BLaER1 (cell line): Measurements from ENCODE around the gene SHANK1.

Experiments
- H3K27ac ChIP-seq: shearing (Covaris generic); formaldehyde crosslinking; 2 replicates; pipeline ENCODE4 v1.8.1; 2022
- H3K27me3 ChIP-seq: shearing (Covaris generic); formaldehyde crosslinking; 2 replicates; pipeline ENCODE4 v1.8.1; 2022
- H3K36me3 ChIP-seq: shearing (Covaris generic); formaldehyde crosslinking; 2 replicates; pipeline ENCODE4 v1.8.1; 2022
- H3K4me1 ChIP-seq: shearing (Covaris generic); formaldehyde crosslinking; 2 replicates; pipeline ENCODE4 v1.8.1; 2022
- H3K4me2 ChIP-seq: shearing (Covaris generic); formaldehyde crosslinking; 2 replicates; pipeline ENCODE4 v1.8.1; 2022
- H3K4me3 ChIP-seq: shearing (Covaris generic); formaldehyde crosslinking; 2 replicates; pipeline ENCODE4 v1.8.1; 2022
- H3K9ac ChIP-seq: shearing (Covaris generic); formaldehyde crosslinking; 2 replicates; pipeline ENCODE4 v1.8.1; 2022
- H3K9me3 ChIP-seq: shearing (Covaris generic); formaldehyde crosslinking; 2 replicates; pipeline ENCODE4 v1.8.1; 2022
- H4K20me1 ChIP-seq: shearing (Covaris generic); formaldehyde crosslinking; 2 replicates; pipeline ENCODE4 v1.8.1; 2022
- Cebpa-rat ChIP-seq: shearing (Covaris generic); IDR thresholded peaks from 2 replicates; pipeline ENCODE4 v1.8.1; 2022

Gene SHANK1

GRCh38 chr19:50716178-50717025 lies 3.2 kb downstream of the SHANK1 start:
- Histone ChIP-seq H3K4me1 (peaks cover 81% of the 10 kb centered on the region), H4K20me1 (peaks cover 69% of the 10 kb centered on the region), H3K36me3 (peaks cover 57% of the 10 kb centered on the region), H3K9me3 (no peaks in the 10 kb centered on the region), H3K9ac (peak overlapping the region; percentile 77; the same call in 1 of the 2 replicates), H3K27me3 (no peaks in the 10 kb centered on the region), H3K4me2 (peak overlapping the region; percentile 95), H3K27ac (0 out of 2 replicates have a peak overlapping the region, but pooled peaks have one; percentile 26), H3K4me3 (peak overlapping the region; percentile 81)
- no peak for TF ChIP-seq Cebpa-rat

DNA sequence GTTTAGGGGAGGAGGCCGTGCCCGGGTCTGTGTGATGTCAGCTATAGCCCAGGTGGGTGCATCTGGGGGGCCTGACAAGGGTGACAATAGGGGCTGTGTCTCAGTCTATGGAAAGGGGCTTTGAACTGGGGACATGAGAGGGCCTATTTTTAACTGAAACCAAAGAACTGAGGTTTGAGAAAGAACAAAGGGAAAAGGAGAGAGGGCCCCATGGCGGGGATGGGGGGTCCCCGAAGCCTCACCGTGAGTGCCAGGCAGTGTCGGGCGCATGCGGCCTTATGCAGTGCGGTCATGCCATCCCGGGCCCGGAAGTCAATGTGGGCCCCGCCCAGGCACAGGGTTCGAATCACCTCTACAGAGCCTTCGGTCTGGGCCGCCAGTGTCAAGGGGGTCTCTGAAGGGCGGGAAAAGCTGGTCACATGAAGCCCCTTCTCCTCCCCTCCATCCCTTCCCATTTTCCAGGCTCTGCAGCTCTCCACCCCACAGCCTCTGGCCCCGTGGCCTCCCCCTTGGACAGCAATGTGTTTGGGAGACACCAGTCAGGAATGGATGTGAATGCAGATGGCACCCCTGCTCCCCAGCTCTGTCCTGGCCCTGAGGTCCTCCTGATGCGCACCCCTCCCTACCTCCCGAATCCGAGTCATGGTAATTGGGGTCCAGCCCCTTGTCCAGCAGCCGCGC lies 5.9 kb downstream of the SHANK1 start:
- Histone ChIP-seq H3K4me1 (peaks cover 81% of the 10 kb centered on the region), H3K9me3 (no peaks in the 10 kb centered on the region), H3K4me3 (peak overlapping the region; percentile 41; the same call in 1 of the 2 replicates), H3K36me3 (peaks cover 84% of the 10 kb centered on the region), H3K27ac (peak overlapping the region; percentile 72), H4K20me1 (peaks cover 96% of the 10 kb centered on the region), H3K4me2 (peak overlapping the region; percentile 95), H3K9ac (peak overlapping the region; percentile 64), H3K27me3 (no peaks in the 10 kb centered on the region)
- TF ChIP-seq Cebpa-rat = no peak

DNA sequence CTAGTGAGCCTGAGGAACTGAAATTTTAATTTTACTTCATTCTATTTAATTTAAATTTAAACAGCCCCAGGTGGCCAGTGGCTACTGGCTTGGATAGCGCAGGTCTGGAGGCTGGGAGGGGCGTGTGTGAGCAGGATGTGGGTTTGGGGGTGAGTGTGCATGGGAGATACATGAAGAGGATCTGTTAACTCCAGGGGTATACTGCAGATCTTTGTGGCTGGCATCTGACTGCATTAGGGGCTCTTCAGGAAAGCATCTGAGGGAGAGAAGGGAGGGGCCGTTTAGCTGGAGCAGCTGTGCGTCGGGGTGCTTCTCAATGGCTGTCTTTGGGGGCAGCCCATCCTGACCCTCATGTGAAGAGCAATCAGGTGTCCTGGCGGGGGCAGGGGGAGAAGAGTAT lies 6.8 kb downstream of the SHANK1 start:
- Histone ChIP-seq H3K9me3 (no peaks in the 10 kb centered on the region), H4K20me1 (peaks cover 98% of the 10 kb centered on the region), H3K27ac (0 out of 2 replicates have a peak overlapping the region, but pooled peaks have one; percentile 72), H3K4me2 (peak overlapping the region; percentile 95), H3K36me3 (peaks cover 91% of the 10 kb centered on the region), H3K9ac (peak overlapping the region; percentile 64), H3K4me3 (peak overlapping the region; percentile 41; the same call in 1 of the 2 replicates), H3K27me3 (no peaks in the 10 kb centered on the region), H3K4me1 (peaks cover 80% of the 10 kb centered on the region)
- no peak for TF ChIP-seq Cebpa-rat

- Histone ChIP-seq H3K27me3 (no peaks in the 10 kb centered on the region), H3K4me3 (no peak overlapping the region), H3K27ac (0 out of 2 replicates have a peak overlapping the region, but pooled peaks have one; percentile 14), H3K9ac (0 out of 2 replicates have a peak overlapping the region, but pooled peaks have one; percentile 19), H3K4me1 (peaks cover 70% of the 10 kb centered on the region), H3K4me2 (peak overlapping the region; percentile 95; the same call in 1 of the 2 replicates), H3K36me3 (peaks cover 96% of the 10 kb centered on the region), H3K9me3 (no peaks in the 10 kb centered on the region), H4K20me1 (peaks cover 98% of the 10 kb centered on the region)
- TF ChIP-seq Cebpa-rat = no peak
Measured at GRCh38 chr19:50711805-50712204, 7.8 kb downstream of the SHANK1 start.

DNA sequence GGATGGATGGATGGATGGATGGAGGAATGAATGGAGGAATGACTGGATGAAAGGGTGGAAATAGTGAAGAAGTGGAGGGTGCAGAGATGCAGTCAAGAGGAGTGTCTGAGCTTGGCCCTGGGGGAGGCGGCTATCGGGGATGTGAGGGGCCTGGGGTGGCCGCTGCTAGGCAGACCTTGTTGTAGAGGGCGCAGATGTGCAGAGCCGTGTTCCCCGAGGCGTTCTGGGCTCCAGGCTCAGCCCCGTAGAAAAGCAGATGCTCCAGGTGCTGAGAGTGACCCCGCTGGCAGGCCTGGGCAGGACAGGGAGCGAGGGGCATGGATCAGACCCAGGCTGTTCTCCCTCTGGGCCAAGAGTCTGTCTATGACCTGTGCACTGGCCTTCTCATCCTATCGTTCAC lies 8.4 kb downstream of the SHANK1 start:
- Histone ChIP-seq H3K36me3 (peaks cover 90% of the 10 kb centered on the region), H3K9ac (0 out of 2 replicates have a peak overlapping the region, but pooled peaks have one; percentile 19), H3K27ac (0 out of 2 replicates have a peak overlapping the region, but pooled peaks have one; percentile 14), H3K27me3 (no peaks in the 10 kb centered on the region), H3K4me2 (no peak overlapping the region), H3K4me1 (peaks cover 65% of the 10 kb centered on the region), H4K20me1 (peaks cover 98% of the 10 kb centered on the region), H3K9me3 (no peaks in the 10 kb centered on the region), H3K4me3 (no peak overlapping the region)
- TF ChIP-seq Cebpa-rat = no peak

DNA sequence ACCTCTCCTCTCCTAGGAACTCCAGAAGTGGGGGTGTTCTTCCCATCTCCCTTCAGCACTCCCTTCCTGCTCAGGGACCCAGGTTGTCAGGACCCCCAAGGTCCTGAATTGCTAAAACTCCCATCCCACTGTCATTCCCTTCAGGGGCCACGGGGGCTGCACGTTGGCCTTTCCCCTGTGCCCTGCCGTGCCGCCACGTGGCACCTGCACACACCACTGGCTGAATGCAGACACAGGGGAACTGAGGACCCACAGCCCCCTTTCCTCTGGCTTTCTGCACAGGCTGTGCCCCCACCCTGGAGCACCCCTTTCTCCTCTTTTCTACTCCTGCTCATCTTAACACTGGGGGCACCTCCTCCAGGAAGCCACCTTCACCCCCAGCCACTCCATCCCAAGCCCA lies 9.0 kb downstream of the SHANK1 start:
- 0 out of 2 replicates have a peak overlapping the region, but pooled peaks have one; percentile 27 for H3K9ac ChIP-seq
- TF ChIP-seq Cebpa-rat = no peak

DNA sequence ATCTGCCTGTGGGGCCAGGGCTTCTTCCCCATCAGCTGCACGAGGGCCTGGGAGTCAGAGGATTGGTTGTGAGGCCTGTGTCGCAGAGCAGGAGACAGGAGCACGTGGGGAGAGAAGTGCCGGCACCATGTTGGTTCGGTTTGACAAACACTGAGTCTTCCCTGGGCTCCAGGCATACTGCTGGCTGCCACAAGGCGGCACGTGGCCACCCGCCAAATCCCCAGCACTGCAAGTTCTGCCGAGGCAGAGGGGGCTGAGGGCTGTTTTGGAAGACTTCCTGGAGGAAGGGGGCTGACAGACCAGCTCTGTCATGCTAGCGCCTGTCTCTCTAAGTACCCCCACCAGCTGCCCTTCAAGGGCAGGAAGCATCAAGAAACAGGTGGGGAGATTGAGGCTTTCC lies 9.5 kb downstream of the SHANK1 start:
- peaks cover 65% of the 10 kb centered on the region for H3K4me1 ChIP-seq
- H3K9ac ChIP-seq = no peak overlapping the region
- TF ChIP-seq Cebpa-rat = no peak
- no peak overlapping the region for H3K27ac ChIP-seq
- no peak overlapping the region for H3K4me3 ChIP-seq
- H3K9me3 ChIP-seq = no peaks in the 10 kb centered on the region
- 0 out of 2 replicates have a peak overlapping the region, but pooled peaks have one; percentile 3 for H3K4me2 ChIP-seq
- no peaks in the 10 kb centered on the region for H3K27me3 ChIP-seq
- H4K20me1 ChIP-seq = peaks cover 98% of the 10 kb centered on the region
- peaks cover 79% of the 10 kb centered on the region for H3K36me3 ChIP-seq

More for the DNA sequence above, 9.0 kb downstream of the SHANK1 start:
- H3K27ac ChIP-seq = no peak overlapping the region
- peaks cover 65% of the 10 kb centered on the region for H3K4me1 ChIP-seq
- H3K4me3 ChIP-seq = no peak overlapping the region
- H3K36me3 ChIP-seq = peaks cover 84% of the 10 kb centered on the region
- H3K27me3 ChIP-seq = no peaks in the 10 kb centered on the region
- no peaks in the 10 kb centered on the region for H3K9me3 ChIP-seq
- H3K4me2 ChIP-seq = 0 out of 2 replicates have a peak overlapping the region, but pooled peaks have one; percentile 3
- H4K20me1 ChIP-seq = peaks cover 98% of the 10 kb centered on the region

- Histone ChIP-seq H3K4me2 (no peak overlapping the region), H3K9ac (no peak overlapping the region), H3K27ac (no peak overlapping the region), H3K9me3 (no peaks in the 10 kb centered on the region), H4K20me1 (peaks cover 98% of the 10 kb centered on the region), H3K4me1 (peaks cover 65% of the 10 kb centered on the region), H3K36me3 (peaks cover 61% of the 10 kb centered on the region), H3K4me3 (no peak overlapping the region), H3K27me3 (no peaks in the 10 kb centered on the region)
- TF ChIP-seq Cebpa-rat = no peak
Measured at GRCh38 chr19:50708179-50708879, 11.3 kb downstream of the SHANK1 start.

- peaks cover 98% of the 10 kb centered on the region for H4K20me1 ChIP-seq
- no peak for TF ChIP-seq Cebpa-rat
- no peak overlapping the region for H3K27ac ChIP-seq
- no peak overlapping the region for H3K4me2 ChIP-seq
- no peak overlapping the region for H3K9ac ChIP-seq
- H3K4me3 ChIP-seq = no peak overlapping the region
- H3K4me1 ChIP-seq = peaks cover 64% of the 10 kb centered on the region
- peaks cover 49% of the 10 kb centered on the region for H3K36me3 ChIP-seq
- H3K27me3 ChIP-seq = no peaks in the 10 kb centered on the region
- H3K9me3 ChIP-seq = no peaks in the 10 kb centered on the region
Measured at GRCh38 chr19:50706387-50706786, 13.2 kb downstream of the SHANK1 start.
